Measurements from ENCODE around the gene WDR70. TPM values are rescaled to one million over a fixed set of nuclear protein-coding genes. Genes with fewer than 3 reads are reported as not detected.

WDR70 gene
- total and polyA plus RNA-seq, 2 of the 8 experiments (the other 6 are each of a cell fraction or from before 2014, with no cell fraction given): 10.6 to 37.4 TPM

DNA sequence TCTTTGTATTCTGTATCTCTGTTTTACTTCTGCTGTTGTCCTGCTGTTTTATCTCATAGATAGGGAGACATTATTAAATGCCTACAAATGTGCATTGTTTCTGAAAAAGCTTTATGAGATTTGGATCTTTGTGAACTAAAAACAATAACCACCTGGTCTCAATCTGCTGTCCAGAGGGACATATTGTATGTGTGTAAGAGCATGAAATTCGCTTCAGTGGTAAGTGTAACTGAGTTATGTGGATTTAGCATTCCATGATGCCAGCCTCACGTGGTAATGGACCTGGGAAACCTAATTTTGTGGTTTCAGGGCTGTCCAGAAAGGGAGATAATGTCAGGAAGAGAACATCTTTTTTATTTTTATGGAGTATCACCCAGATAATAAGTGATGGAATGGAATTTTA is 341.4 kb downstream of the WDR70 start:
- Histone ChIP-seq H2BK120ac (replicated peaks; ENCODE audit: low read depth, low read length) (no peak overlapping the region), H2BK12ac (ENCODE audit: low read depth, low read length) (no peak overlapping the region), H3K4me1 (replicated peaks in 1 of 4; ENCODE audit: control insufficient read depth in 3 of 4, insufficient read depth in 4 of 4, low read length in 3 of 4) (peaks cover 0 to 6% (median 2%) of the 10 kb centered on the region in 4 experiments; a peak in 3 of 7 replicates), H3K4me2 (ENCODE audit: insufficient read depth in 1 of 2, low read depth in 2 of 2, low read length in 2 of 2) (no peak overlapping the region), H4K91ac (replicated peaks; ENCODE audit: insufficient read length, low read length) (no peak overlapping the region), H3K14ac (ENCODE audit: insufficient read length) (no peak overlapping the region), H3K27me3 (replicated peaks in 1 of 4; ENCODE audit: control insufficient read depth in 3 of 4, extremely low read depth in 1 of 4, insufficient read depth in 3 of 4, low read length in 3 of 4) (no peaks in the 10 kb centered on the region), H3K79me1 (ENCODE audit: low read depth, low read length) (no peaks in the 10 kb centered on the region), H3K9ac (replicated peaks in 1 of 4; ENCODE audit: extremely low read depth in 1 of 4, low read depth in 3 of 4, low read length in 3 of 4) (no peak overlapping the region), H3K27ac (ENCODE audit: low read depth, low read length) (no peak overlapping the region), H3K4ac (replicated peaks; ENCODE audit: insufficient read length, low read depth, low read length) (no peak overlapping the region), H3K18ac (ENCODE audit: extremely low read depth, low read length) (no peak overlapping the region), H4K20me1 (replicated peaks in 1 of 2; ENCODE audit: control insufficient read depth in 1 of 2, insufficient read depth in 2 of 2, low read length in 2 of 2) (no peaks in the 10 kb centered on the region), H2AFZ (ENCODE audit: low read length) (no peak overlapping the region), H3K23ac (ENCODE audit: insufficient read length) (no peak overlapping the region), H4K8ac (ENCODE audit: extremely low read depth, insufficient read depth, low read length) (no peak overlapping the region), H3K4me3 (ENCODE audit: extremely low read depth in 1 of 4, insufficient read depth in 2 of 4, low read depth in 3 of 4, low read length in 4 of 4) (no peak overlapping the region), H2BK20ac (ENCODE audit: low read length) (no peak overlapping the region), H3K9me3 (ENCODE audit: insufficient read depth in 2 of 2, low read depth in 1 of 2, low read length in 1 of 2) (no peaks in the 10 kb centered on the region), H3K56ac (replicated peaks; ENCODE audit: insufficient read length, low read depth, low read length) (no peak overlapping the region), H2BK15ac (ENCODE audit: low read length) (no peak overlapping the region), H2BK5ac (ENCODE audit: low read depth, low read length) (no peak overlapping the region), H3K79me2 (ENCODE audit: control insufficient read depth in 1 of 2, insufficient read depth in 2 of 2, low read length in 2 of 2) (no peaks in the 10 kb centered on the region), H4K5ac (ENCODE audit: insufficient read length, low read depth, low read length) (no peak overlapping the region), H3K36me3 (ENCODE audit: control insufficient read depth in 2 of 4, insufficient read depth in 4 of 4, low read length in 3 of 4) (no peaks in the 10 kb centered on the region), H3K23me2 (ENCODE audit: low read depth, low read length) (no peaks in the 10 kb centered on the region), H2AK5ac (ENCODE audit: low read depth, low read length) (no peak overlapping the region)
- CTCF ChIA-PET (ENCODE audit: partially characterized antibody): interaction anchor here (1.5 kb wide), 1 partner anchor 308 kb away, joined by 5 read pairs; no protein-coding TSS in a partner anchor
- DNase-seq (ENCODE audit: low read depth in 1 of 2, low spot score in 2 of 2) (no peak), FAIRE-seq (no peak)
- WGBS, 2 experiments (ENCODE audit: extremely low coverage in 1 of 2, insufficient coverage in 1 of 2, insufficient read length in 1 of 2, insufficient replicate concordance in 2 of 2, low coverage in 1 of 2, low lambda C conversion rate in 2 of 2, missing lambda C conversion rate in 1 of 2): 89% methylated on average over 2 of the region's 2 CpGs; no CpG with 5 or more reads in 1 of the 2 experiments
- POLR2A ChIA-PET (ENCODE audit: partially characterized antibody): no interaction called here
- TF ChIP-seq NRF1 (IDR thresholded peaks at IDR 0.05; ENCODE audit: low read depth, low read length): no peak
- TF ChIP-seq JUN (IDR thresholded peaks at IDR 0.05; ENCODE audit: low read depth, low read length): no peak
- no peak for TF ChIP-seq HDAC2 (IDR thresholded peaks at IDR 0.05; ENCODE audit: borderline replicate concordance in 1 of 2, low read depth in 2 of 2, low read length in 2 of 2)
- TF ChIP-seq, protein P1, sequence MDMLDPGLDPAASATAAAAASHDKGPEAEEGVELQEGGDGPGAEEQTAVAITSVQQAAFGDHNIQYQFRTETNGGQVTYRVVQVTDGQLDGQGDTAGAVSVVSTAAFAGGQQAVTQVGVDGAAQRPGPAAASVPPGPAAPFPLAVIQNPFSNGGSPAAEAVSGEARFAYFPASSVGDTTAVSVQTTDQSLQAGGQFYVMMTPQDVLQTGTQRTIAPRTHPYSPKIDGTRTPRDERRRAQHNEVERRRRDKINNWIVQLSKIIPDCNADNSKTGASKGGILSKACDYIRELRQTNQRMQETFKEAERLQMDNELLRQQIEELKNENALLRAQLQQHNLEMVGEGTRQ (IDR thresholded peaks at IDR 0.05; ENCODE audit: low read length): no peak
- no peak for TF ChIP-seq TEAD4 (IDR thresholded peaks at IDR 0.05; ENCODE audit: low read depth, low read length)
- TF ChIP-seq CTBP2 (IDR thresholded peaks at IDR 0.05; ENCODE audit: borderline replicate concordance, insufficient read depth, insufficient read length, low read length): no peak
